HCT116 (cell line): ENCODE measurements around the gene DAZAP2. TPM values are rescaled to one million over a fixed set of nuclear protein-coding genes. Genes with fewer than 3 reads are reported as not detected.
"Not testable (repeated sequence)": the region's sequence is repeated elsewhere in the genome, so short reads cannot be mapped to it uniquely, and the experiment has no call there.

ENCODE experiments used
- ATAC-seq: fragments of 200-7000 bp; cut with Tn5 transposase; 2 replicates; pipeline ENCODE4 v1.9.1; 2020; ENCODE audit warnings: mild to moderate bottlenecking, moderate library complexity
- BruUV-seq: library from RNA; stranded (reverse); fragments of 400-500 nt; replicated peaks from 2 replicates; lab custom pipeline; 2021; lab: Mats Ljungman, UMichigan
- CTCF ChIA-PET: fragments of 300-600 bp; sonication (Branson Sonifier 250); formaldehyde crosslinking; loops from one replicate; lab custom pipeline; 2021; ENCODE audit warnings: antibody characterized with exemption; lab: Charles Lee
- POLR2A ChIA-PET: fragments of 300-600, 350-600 bp; sonication (Branson Sonifier 250); formaldehyde crosslinking; loops from one replicate; lab custom pipeline; 2021; ENCODE audit warnings: antibody characterized with exemption; lab: Charles Lee
- RAD21 ChIA-PET, 2 experiments: fragments of 300-600 bp; sonication (Branson Sonifier 250); formaldehyde crosslinking; loops; one replicate each; lab custom pipeline; 2023; ENCODE audit warnings: low total read pairs in 2 of 2; ENCODE audit not compliant: uncharacterized antibody in 2 of 2, unreplicated experiment in 2 of 2, low non-redundant PET in 1 of 2; lab: Charles Lee
- DNase-seq: peaks from one replicate; pipeline ENCODE4 v3.0.0-alpha.2; 2010; ENCODE audit warnings: low read depth, low spot score
- H2AFZ ChIP-seq: fragments of 200-600 bp; shearing (Covaris generic), sonication (generic); 2 replicates; pipeline ENCODE4 v1.6.1; 2017; ENCODE audit warnings: low read depth, mixed run types, mixed read lengths, antibody characterized with exemption, low read length; ENCODE audit not compliant: poor library complexity, severe bottlenecking
- H3K27ac ChIP-seq: 2 replicates; pipeline ENCODE4 v1.5.1; 2012; ENCODE audit warnings: low read depth, low read length
- H3K27me3 ChIP-seq: fragments of 200-600 bp; sonication (generic); 2 replicates; pipeline ENCODE4 v1.6.1; 2016; ENCODE audit warnings: mixed run types, low read length, mixed read lengths; ENCODE audit not compliant: insufficient read depth
- H3K36me3 ChIP-seq, 2 experiments: fragments of 200-500 bp in 1 of 2; fragments of 200-600 bp in 1 of 2; sonication (Bioruptor generic) in 1 of 2; sonication (generic) in 1 of 2; 2 replicates each; pipeline versions ENCODE4 v1.5.1 to v1.6.1; 2014 to 2016; ENCODE audit warnings: low read length in 2 of 2, inconsistent platforms in 1 of 2, mixed read lengths in 1 of 2, mixed run types in 1 of 2; ENCODE audit not compliant: insufficient read depth in 2 of 2, control insufficient read depth in 1 of 2
- H3K4me1 ChIP-seq, 2 experiments: fragments of 200-600 bp in 1 of 2; sonication (generic) in 1 of 2; 2 replicates each; pipeline versions ENCODE4 v1.5.1 to v1.6.1; 2012 to 2017; ENCODE audit warnings: low read length in 2 of 2, inconsistent platforms in 1 of 2, mild to moderate bottlenecking in 1 of 2, mixed read lengths in 1 of 2, mixed run types in 1 of 2, moderate library complexity in 1 of 2; ENCODE audit not compliant: insufficient read depth in 2 of 2, control insufficient read depth in 1 of 2
- H3K4me2 ChIP-seq: fragments of 200-600 bp; sonication (generic); 2 replicates; pipeline ENCODE4 v1.6.1; 2017; ENCODE audit warnings: mixed run types, low read length, mixed read lengths
- H3K4me3 ChIP-seq, 2 experiments: fragments of 200-600 bp in 1 of 2; sonication (generic) in 1 of 2; replicated peaks in 1 of 2; 2 replicates each; pipeline ENCODE4 v1.5.1; 2011 to 2016; ENCODE audit warnings: low read length in 2 of 2, control low read depth in 1 of 2, low read depth in 1 of 2, mild to moderate bottlenecking in 1 of 2, mixed read lengths in 1 of 2, mixed run types in 1 of 2
- H3K79me2 ChIP-seq: fragments of 200-600 bp; sonication (generic); 2 replicates; pipeline ENCODE4 v1.6.1; 2017; ENCODE audit warnings: mild to moderate bottlenecking, mixed run types, low read length, moderate library complexity, mixed read lengths; ENCODE audit not compliant: insufficient read depth
- H3K9ac ChIP-seq: fragments of 200-600 bp; sonication (generic); 2 replicates; pipeline ENCODE4 v1.6.1; 2016; ENCODE audit warnings: low read length, mixed read lengths
- H3K9me2 ChIP-seq: fragments of 200-600 bp; sonication (generic), shearing (Covaris generic); 2 replicates; pipeline ENCODE4 v1.6.1; 2017; ENCODE audit warnings: mixed run types, mild to moderate bottlenecking, moderate library complexity; ENCODE audit not compliant: insufficient read depth
- H3K9me3 ChIP-seq, 2 experiments: fragments of 200-500 bp in 1 of 2; fragments of 200-600 bp in 1 of 2; sonication (Bioruptor generic) in 1 of 2; sonication (generic) in 1 of 2; 2 replicates each; pipeline ENCODE4 v1.6.1; 2014 to 2017; ENCODE audit warnings: low read length in 2 of 2, mixed read lengths in 2 of 2, inconsistent platforms in 1 of 2, low read depth in 1 of 2, mild to moderate bottlenecking in 1 of 2, mixed run types in 1 of 2, moderate library complexity in 1 of 2; ENCODE audit not compliant: control insufficient read depth in 1 of 2, insufficient read depth in 1 of 2
- H4K20me1 ChIP-seq: fragments of 200-600 bp; sonication (generic), shearing (Covaris generic); 2 replicates; pipeline ENCODE4 v1.6.1; 2017; ENCODE audit warnings: mixed run types, mild to moderate bottlenecking, moderate library complexity; ENCODE audit not compliant: insufficient read depth
- CBX3 ChIP-seq: IDR thresholded peaks from 2 replicates; pipeline ENCODE4 v1.6.1; 2012; ENCODE audit warnings: low read depth
- CTCF ChIP-seq, 3 experiments: fragments of 200-600 bp in 1 of 3; sonication (generic) in 1 of 3; IDR thresholded peaks in 2 of 3; conservative IDR thresholded peaks in 1 of 3; 2 replicates each; pipeline ENCODE4 v1.5.1; 2012 to 2017; ENCODE audit warnings: low read depth in 2 of 3, low read length in 2 of 3, antibody characterized with exemption in 1 of 3, borderline replicate concordance in 1 of 3, control low read depth in 1 of 3, mild to moderate bottlenecking in 1 of 3, mixed read lengths in 1 of 3, mixed run types in 1 of 3, moderate library complexity in 1 of 3; ENCODE audit not compliant: insufficient read depth in 1 of 3
- EGR1 ChIP-seq: IDR thresholded peaks from 2 replicates; pipeline ENCODE4 v1.6.1; 2012; ENCODE audit warnings: low read depth
- FOSL1 ChIP-seq: IDR thresholded peaks from 2 replicates; pipeline ENCODE4 v1.6.1; 2012; ENCODE audit warnings: low read depth
- JUND ChIP-seq: IDR thresholded peaks from 2 replicates; pipeline ENCODE4 v1.6.1; 2012
- MAX ChIP-seq: IDR thresholded peaks from 2 replicates; pipeline ENCODE4 v1.6.1; 2012
- POLR2A ChIP-seq: IDR thresholded peaks from 2 replicates; pipeline ENCODE4 v1.7.0; 2011; ENCODE audit warnings: borderline replicate concordance; ENCODE audit not compliant: insufficient read depth, insufficient read length; ENCODE audit errors: extremely low read depth
- POLR2AphosphoS5 ChIP-seq: IDR thresholded peaks from 2 replicates; pipeline ENCODE4 v1.6.1; 2011; ENCODE audit warnings: mild to moderate bottlenecking, low read depth, low read length, moderate library complexity
- SIN3A ChIP-seq: IDR thresholded peaks from 2 replicates; pipeline ENCODE4 v1.6.1; 2012; ENCODE audit warnings: low read depth
- SP1 ChIP-seq: IDR thresholded peaks from 2 replicates; pipeline ENCODE4 v1.6.1; 2012; ENCODE audit warnings: low read depth
- YY1 ChIP-seq: IDR thresholded peaks from 2 replicates; pipeline ENCODE4 v1.6.1; 2011; ENCODE audit warnings: low read length, low read depth, moderate library complexity, mild to moderate bottlenecking; ENCODE audit not compliant: insufficient replicate concordance; ENCODE audit errors: extremely low read depth
- intact Hi-C: fragments of 100-400 bp; cut with micrococcal nuclease; formaldehyde crosslinking; loops from 2 replicates; pipeline ENCODE4 v1.10.0; 2022
- total RNA-seq: library from RNA; stranded (reverse); gene quantifications from one replicate; pipeline ENCODE4 v1.2.1, GENCODE V29; 2021; ENCODE audit not compliant: unreplicated experiment

The DAZAP2 gene
- total RNA-seq, 1 experiment from 2014 or later: 157 TPM

GRCh38 chr12:51270951-51271518, 32.4 kb downstream of the DAZAP2 start:
- TF ChIP-seq YY1: no peak
- TF ChIP-seq EGR1: no peak
- TF ChIP-seq CTCF (IDR thresholded peaks at IDR 0.05 in 2 of 3, conservative IDR thresholded peaks at IDR 0.05 in 1 of 3; ENCODE audit: borderline replicate concordance in 1 of 3, insufficient read depth in 1 of 3, low read depth in 2 of 3, low read length in 2 of 3): no peak
- peak; percentile 80 for TF ChIP-seq SP1
- peak; percentile 63 for TF ChIP-seq MAX
- TF ChIP-seq POLR2A: no peak
- TF ChIP-seq CBX3: peak; percentile 80
- TF ChIP-seq JUND: peak; percentile 73
- peak; percentile 44 for TF ChIP-seq SIN3A
- TF ChIP-seq POLR2AphosphoS5: no peak; the same call in 1 of the 2 replicates
- peak; percentile 67; the same call in 1 of the 2 replicates for TF ChIP-seq FOSL1
- BruUV-seq: TSS peak; percentile 84
- intact Hi-C loops: no loop called here

GRCh38 chr12:51272810-51273209, 34.2 kb downstream of the DAZAP2 start:
- H4K20me1 ChIP-seq, H3K9me2 ChIP-seq, H3K4me2 ChIP-seq, BruUV-seq, H3K36me3 ChIP-seq, ATAC-seq, H3K9ac ChIP-seq, POLR2A ChIA-PET, CTCF ChIA-PET, DNase-seq, intact Hi-C loops, H3K4me3 ChIP-seq, H2AFZ ChIP-seq, H3K27me3 ChIP-seq, H3K9me3 ChIP-seq, RAD21 ChIA-PET, H3K27ac ChIP-seq: not testable (repeated sequence)
- Histone ChIP-seq H3K4me1 (peaks cover 10 to 44% of the 10 kb centered on the region in 2 experiments), H3K79me2 (peaks cover 16% of the 10 kb centered on the region; the same call in 1 of the 2 replicates)

More at GRCh38 chr12:51270951-51271518, 32.4 kb downstream of the DAZAP2 start:
- RAD21 ChIA-PET: no interaction called here
- Histone ChIP-seq H3K4me2 (peak overlapping the region; percentile 99), H3K9ac (peak overlapping the region; percentile 90), H4K20me1 (no peaks in the 10 kb centered on the region), H3K4me3 (peak overlapping the region; percentile 69 to 75), H3K4me1 (peaks cover 10 to 44% of the 10 kb centered on the region in 2 experiments), H3K79me2 (peaks cover 27% of the 10 kb centered on the region; the same call in 1 of the 2 replicates), H3K9me3 (no peaks in the 10 kb centered on the region), H3K9me2 (no peaks in the 10 kb centered on the region), H3K27me3 (no peaks in the 10 kb centered on the region), H3K36me3 (no peaks in the 10 kb centered on the region), H3K27ac (peak overlapping the region; percentile 76), H2AFZ (no peak overlapping the region)
- CTCF ChIA-PET: interaction anchor here (0.7 to 1.1 kb wide), 2 partner anchors 18 to 70 kb away, joined by 3 to 10 read pairs; no protein-coding TSS in a partner anchor
- peak; percentile 52 for ATAC-seq
- POLR2A ChIA-PET: interaction anchor here (0.8 to 1.2 kb wide), 3 partner anchors 9 to 70 kb away, joined by 3 to 5 read pairs (median 3); no protein-coding TSS in a partner anchor
- DNase-seq: peak; percentile 61
